Measurements from ENCODE around the gene NDUFA7.
A peak's percentile ranks its signal among the peaks of the same experiment; 100 is the strongest.
"Not testable (repeated sequence)": the region's sequence is repeated elsewhere in the genome, so short reads cannot be mapped to it uniquely, and the experiment has no call there.

The NDUFA7 gene

DNA sequence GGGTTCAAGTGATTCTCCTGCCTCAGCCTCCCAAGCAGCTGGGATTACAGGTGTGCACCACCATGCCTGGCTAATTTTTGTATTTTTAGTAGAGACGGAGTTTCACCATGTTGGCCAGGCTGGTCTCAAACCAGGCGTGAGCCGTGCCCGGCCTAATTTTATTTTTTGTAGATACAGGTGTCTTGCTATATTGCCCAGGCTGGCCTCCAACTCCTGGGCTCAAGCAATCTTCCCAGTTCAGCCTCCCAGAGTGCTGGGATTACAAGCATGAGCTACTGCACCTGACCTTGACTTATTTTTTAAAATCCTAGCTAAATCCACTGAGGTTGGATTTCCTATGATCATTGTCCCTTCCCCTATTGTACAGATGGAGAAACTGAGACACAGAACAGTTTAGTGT lies 20.3 kb upstream of the NDUFA7 start:
- DNase-seq, result not testable (repeated sequence)

DNA sequence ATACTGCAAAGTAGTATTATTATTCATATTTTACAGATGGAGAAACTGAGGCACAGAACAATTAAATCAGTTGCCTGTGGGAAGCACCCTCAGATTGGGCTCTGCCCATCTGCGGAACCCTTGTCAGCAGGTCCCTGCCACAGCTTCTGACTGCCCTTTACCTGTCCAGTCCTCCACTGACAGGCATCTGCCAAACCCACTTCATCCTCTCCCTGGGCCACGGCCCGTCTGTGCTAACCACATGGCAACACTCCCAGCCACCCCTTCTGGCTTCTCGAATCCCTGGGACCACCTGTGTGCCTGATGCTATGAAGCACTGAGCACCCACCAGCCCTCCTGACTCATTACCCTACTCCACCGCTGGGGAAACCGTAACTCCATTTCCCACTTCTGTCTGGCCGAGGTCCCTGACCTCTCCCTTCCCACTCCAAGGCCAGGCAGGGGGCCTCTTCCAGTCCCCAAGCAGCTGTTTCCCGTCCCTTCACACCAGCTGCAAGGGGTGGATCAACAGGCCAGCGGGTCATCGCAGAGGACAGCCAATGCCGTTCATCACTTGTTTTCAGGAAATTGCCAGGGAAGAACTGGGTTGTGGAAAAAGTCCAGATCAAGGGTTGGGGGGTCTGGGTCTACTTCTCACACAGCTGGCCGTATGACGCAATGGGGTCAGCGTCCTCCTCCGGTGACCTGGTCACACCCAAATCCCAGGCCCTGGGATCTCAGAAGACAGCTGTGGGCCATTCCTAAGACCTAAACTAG lies 19.3 kb upstream of the NDUFA7 start:
- no peak for DNase-seq

DNA sequence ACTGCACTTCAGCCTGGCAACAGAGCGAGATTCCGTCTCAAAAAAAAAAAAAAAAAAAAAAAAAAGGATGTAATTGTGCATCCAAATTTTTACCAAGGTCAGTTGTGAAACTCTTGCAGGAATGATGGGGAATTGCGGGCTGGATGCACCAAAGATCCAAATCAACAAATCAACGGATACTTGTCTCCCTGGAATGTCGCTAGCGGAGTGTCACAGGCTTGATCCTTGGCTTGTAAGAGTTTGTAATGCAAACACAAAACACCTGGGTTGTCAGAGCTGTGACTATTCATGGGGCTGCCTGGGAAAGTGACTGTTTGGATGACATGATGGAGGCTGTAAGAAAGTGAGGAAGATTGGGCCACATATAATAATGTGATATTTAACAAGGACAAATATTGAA lies 17.7 kb upstream of the NDUFA7 start:
- no peak for DNase-seq

DNA sequence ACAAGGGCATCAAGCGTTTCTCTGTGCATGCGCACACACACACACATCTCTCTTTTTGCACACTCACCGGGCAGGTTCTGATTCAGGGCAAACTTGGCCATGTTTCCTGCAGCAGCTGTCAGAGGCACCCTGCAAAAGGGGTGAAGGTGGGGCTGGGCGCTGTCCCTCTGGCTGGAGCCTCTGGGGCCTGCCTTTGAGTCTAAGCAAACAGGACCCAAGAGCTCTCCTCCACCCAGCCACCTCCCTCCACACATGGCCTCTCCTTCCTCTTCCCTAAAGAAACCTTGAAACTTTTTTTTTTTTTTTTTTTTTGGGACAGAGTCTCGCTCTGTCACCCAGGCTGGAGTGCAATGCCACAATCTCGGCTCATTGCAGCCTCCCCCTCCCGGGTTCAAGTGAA lies 16.6 kb upstream of the NDUFA7 start:
- DNase-seq, result no peak

DNA sequence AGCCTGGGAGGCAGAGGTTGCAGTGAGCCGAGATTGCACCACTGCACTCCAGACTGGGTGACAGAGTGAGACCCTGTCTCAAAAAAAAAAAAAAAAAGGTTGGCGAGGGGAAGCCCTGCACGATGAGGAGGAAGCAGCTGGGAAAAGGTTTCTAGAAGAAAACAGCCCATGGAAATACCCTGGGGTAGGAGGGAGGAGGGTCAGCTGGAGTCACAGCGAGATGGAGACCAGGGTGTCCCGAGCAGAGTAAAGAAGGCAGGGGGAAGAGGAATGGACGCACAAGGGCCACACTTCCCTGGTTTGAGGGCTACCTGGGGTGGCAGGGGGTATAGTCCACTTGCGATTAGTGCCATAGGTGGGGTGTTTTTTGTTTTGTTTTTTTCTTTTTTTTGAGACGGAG lies 15.5 kb upstream of the NDUFA7 start:
- DNase-seq, result no peak

DNA sequence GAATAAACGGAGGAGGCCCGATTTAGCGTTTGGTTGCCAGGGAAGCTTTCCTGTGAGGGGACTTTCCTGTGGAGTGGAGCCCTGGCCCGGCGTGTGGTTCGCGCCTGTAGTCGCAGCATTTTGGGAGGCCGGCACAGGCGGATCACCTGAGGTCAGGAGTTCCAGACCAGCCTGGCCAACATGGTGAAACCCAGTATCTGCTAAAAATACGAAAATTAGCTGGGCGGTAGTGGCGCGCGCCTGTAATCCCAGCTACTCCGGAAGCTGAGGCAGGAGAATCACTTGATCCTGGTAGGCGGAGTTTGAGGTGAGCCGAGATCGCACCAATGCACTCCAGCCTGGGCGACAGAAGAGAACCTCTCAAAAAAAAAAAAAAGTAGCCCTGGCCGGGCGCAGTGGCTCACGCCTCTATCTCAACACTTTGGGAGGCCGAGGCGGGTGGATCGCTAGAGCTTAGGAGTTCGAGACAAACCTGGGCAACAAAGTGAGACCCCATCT lies 14.9 kb upstream of the NDUFA7 start:
- DNase-seq, result no peak

DNA sequence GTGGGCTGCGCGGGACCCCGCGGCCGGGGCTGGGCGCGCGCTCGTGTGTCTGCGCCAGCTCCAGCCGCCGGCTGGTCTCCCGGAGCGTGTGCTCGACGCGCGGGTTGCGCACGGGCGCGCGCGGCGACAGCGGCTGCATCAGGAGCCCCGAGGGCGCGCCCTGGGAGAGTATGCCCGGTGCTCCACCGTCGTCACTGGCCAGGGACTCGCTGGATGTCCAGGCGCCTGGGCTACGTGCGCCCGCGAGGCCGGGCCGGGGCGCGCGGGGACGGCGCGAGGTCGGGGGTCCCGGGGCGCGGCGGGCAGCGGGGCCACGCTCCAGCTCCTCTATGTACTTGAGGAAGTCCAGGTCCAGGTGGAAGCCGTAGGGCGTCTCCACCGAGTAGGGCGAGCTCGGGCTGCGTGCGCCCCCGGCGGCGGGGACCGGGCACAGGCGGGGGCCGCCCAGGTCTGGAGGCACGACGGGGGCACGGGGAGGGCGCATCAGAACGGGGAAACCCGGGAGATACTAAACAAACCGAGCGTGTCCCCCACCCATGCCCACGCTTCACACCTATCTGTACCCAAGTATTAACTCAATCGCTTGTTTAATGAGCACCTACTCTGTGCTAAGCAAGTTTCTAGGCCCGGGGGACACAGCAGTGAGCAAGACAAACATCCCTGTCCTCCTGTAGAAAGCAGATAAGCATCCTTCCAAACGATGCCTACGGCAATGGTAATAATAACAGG lies 14.3 kb upstream of the NDUFA7 start:
- DNase-seq, result no peak

DNA sequence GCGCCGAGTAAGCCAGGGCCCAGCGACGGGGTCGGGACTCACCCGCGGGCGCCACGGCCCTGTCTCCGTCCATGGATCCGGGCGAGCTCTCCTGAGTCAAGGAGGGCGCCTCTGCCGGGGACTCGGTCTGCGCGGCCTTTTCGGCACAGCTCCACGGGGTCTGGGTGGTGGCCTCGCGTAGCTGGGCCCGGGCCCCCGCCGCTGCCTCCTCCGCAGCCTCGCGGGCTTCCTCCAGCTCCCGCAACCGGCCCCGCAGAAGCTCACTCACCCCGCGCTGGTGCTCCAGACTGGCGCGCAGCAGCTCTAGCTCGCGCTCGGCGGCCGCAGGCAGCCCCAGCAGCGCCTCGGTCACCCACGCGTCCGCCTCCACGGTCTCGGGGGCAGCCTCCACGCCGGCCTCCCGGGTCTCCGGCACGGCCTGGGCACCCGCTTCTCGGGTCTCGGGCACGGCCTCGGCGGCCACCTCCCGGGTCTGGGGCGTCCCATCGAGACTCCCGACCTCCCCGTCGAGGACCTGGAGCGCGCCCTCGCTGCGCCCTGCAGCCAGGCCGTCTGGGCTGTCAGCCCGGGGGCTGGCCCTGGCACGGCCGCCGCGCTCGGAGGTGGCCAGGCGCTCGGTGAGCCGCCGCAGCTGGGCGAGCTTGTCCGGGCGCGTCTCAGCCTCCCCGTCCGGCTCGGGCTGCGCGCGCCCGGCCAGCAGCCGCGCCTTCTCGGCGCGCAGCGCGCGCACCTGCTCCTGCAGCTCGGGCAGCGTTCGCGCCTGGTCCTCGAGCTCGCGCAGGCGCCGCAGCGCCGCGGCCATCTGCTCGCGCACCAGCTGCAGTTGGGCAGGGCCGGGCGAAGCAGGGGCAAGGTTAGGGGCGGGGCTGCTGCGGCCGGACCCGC lies 13.5 kb upstream of the NDUFA7 start:
- DNase-seq, result peak; percentile 75

DNA sequence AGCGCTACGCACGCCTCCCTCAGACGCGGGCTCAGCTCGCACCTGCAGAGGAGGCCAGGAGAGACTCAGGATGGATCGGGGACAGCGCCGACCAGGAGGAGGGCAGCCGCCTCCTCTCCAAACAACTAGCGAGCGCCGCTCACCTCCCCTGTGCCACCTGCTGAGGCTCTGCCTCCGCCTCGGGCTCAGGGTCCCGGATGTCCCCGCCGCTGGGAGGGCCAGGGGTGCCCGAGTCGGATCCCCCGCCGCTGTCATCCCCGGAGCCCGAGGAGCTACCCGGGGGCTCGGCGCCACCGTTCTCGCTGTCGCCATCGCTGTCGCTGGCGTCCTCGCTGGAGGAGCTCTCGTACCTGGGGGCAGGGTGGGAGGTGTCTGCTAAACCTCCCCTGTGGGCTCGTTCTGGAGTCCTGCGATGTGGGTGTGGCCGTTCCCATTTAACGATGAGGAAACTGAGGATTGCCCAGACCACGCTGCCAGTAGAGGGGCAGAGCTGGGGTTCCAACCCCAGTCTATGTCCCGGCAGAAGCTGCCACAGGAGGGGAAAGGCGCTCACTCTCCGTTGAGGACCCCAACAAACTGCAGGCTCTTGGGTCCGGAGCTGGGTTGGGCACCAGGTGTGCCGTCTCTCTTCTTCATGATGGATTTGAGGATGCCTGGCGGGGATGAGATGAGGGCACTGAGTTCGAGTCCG lies 12.7 kb upstream of the NDUFA7 start:
- no peak for DNase-seq

DNA sequence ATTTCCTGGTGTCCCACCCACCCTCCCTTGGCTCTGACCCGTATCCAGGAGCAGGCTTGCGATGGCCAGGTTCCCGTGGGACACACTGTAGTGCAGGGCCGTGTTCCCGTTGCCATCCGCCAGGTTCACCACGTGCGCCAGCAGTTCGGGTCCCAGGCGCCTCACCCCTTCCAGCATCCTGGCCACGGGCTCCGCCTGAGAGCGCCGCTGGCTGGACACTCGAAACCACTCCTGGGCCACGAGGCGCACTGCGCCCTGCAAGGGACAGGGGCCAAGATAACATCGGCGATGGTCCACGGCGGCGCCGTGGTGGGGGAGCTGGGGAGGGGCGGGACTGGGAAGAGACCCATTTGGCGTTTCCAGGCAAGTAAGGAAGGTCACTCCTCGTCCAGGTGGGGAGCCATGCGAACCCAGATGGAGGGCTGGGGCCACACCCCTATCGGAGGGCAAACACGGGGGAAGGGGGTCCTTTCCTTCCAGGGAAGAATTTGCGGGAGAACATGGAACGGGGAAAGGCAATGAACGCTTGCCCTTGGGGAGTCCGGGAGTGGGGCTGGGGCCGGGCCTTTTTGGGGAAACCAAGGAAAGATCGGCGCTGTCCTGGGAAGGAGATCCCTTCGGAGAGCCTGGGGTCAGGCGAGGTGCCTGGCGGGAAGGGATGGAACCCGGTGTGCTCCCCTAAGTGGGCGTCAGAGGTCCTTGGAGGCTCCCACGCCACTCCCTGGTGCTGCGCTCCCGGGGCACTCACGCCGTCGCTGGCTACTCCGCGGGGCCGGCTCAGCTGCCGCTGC lies 12.0 kb upstream of the NDUFA7 start:
- no peak for DNase-seq

DNA sequence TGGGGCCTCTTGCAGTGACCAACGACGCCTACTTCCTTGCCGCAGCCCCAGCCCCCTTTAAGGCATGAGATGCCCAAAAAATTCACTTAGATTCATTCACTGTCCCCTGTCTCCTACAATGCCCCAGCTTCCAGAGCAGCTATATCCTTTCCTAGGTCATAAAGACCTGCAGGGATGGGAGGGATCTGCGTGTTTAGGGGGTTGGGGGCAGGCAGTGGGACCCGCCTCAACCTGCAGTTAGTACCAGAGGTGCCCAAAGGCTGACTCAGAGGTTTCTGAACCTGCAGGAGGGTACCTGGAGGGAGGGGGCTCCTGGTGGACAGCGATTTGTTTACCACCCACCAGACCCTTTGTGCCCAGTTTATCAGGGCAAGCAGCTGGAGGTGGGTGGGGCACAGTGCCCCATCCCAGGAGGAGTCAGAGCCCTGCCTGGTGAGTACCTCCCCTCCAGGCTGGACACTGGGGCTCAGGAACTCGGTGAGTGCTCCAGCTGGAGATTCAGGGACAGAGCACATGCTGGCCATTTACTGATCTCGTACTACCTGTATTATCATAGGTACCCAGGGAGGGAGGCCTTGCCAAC lies 10.2 kb upstream of the NDUFA7 start:
- no peak for DNase-seq

DNA sequence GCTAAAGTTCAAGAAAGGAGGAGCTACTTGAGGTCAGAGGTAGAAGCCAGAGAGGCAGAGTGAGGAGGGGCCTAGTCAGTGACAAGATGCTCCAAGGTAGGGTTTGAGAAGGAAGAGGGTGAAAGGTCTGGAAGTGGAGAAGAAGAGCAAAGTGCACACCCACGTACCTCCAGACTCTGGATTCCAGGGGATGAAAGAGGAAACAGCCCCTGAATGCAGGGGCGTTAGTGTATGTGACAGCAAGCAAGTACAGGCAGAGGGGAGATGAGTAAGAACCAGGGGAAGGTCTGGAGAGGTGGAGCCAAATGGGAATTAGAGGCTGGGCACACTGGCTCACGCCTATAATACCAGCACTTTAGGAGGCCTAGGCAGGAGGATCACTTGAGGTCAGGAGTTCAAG lies 8.8 kb upstream of the NDUFA7 start:
- DNase-seq, result no peak

DNA sequence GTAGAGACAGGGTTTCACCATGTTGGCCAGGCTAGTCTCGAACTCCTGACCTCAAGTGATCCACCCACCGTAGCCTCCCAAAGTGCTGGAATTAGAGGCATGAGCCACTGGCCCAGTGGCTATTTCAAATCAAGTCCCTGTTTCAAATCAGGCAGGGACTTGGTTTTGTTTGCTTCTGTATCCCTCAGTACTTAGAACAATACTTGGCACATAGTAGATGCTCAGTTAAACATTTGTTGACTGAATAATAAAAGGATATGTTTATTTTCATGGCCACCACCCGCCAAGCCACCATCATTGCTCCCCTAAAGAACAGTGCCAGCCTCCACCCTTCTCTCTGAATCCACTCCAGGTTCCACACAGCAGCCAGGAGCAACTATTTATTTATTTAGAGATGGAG lies 4.3 kb upstream of the NDUFA7 start:
- no peak for DNase-seq

DNA sequence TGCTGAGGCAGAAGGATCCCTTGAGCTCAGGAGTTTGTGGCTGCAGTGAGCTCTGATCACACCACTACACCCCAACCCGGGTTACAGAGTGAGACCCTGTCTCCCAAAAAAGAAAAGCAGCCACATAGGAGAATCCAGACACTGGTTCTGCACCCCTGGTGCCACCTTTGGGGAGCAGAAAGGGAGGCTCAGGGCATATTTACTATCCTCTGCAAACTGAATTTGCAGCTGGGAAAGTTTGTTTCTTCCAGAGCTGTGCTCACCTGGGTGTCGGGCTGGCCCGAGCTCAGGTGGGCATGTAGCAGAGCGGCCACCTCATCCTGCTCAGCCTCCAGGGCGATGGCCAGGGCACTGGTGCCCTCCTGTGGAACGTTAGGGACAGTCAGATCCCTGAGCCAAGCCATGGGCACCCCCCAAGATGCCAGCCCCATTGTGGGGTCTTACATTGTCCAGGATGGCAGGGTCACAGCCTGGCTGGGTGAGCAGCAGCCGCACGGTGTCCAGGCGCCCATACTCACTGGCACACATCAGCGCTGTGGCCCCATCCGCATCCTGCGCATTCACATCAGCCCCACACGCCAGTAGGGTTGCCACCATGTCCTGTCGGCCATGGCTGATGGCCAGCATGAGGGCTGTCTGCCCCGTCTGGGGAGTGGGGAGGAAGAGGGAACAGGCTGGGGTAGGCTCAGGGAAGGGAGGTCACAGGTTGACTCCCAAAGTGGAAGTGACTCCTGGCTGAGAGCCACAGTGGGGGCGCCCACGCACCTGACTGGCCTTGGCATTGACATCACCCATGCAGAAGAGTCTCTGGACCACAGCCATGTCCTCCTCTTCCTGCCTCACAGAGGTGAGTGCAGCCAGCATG lies 3.2 kb upstream of the NDUFA7 start:
- no peak for DNase-seq

DNA sequence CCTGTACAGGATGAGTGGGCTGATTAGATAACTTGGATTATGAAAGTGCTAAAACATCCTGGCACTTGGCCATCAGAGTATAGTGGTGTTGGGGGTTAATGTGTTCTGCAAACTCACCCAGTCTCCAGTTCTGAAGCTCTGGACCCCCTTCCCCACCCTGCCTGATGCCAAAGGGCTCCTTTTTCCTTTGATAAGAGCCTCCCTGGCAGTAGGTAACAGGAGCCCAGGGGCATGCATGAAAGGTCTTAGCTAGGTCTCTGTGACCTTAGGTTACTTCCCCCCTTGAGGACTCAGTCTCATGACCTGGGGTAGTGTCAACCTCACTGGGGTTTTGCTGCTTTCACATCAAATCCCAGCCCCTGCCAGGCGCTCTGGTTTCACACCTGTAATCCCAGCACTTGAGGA lies 2.6 kb upstream of the NDUFA7 start:
- DNase-seq, result no peak

DNA sequence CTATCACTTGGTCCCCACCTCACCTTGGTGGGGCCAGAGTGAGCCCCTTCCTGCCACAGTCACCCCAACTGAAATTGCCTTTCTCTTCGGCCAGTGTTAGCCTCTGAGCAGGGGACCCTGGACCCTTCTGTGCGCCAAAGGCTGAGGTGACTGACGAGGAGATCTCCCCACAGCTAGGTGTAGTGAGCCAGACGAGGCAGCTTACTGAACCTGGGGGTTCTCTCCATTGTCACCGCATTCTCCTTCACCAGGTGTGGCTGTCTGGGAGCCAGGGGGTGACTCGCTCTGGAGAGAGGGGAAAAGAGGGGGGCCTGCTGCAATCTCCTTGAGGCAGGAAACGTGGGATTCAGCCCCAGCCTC lies 1.4 kb upstream of the NDUFA7 start:
- no peak for DNase-seq

DNA sequence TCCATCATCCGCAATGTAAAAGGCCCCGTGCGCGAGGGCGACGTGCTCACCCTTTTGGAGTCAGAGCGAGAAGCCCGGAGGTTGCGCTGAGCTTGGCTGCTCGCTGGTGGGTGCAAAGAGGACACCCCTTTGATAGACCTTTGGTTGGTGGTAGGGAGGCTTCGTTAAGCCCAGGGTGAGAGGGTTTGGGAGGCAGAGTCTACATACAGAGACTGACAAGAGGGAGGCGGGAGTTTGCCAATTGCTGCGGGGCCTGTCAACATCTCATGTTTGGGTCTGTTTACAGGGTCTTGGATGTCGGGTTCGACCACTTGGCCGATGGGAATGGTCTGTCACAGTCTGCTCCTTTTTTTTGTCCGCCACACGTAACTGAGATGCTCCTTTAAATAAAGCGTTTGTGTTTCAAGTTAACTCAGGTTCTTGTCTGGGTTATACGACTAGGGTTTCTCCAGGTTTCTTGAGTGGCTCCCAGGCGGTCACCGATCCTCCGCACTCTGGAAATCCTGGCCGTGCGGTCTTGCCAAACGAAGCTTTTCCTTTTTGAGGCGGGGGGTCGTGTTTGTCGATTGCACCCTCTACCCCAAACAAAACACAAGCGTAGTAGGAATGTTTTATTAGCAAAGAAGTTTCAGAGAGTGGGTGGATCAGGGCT lies 937 bp upstream of the NDUFA7 start:
- no peak for DNase-seq

DNA sequence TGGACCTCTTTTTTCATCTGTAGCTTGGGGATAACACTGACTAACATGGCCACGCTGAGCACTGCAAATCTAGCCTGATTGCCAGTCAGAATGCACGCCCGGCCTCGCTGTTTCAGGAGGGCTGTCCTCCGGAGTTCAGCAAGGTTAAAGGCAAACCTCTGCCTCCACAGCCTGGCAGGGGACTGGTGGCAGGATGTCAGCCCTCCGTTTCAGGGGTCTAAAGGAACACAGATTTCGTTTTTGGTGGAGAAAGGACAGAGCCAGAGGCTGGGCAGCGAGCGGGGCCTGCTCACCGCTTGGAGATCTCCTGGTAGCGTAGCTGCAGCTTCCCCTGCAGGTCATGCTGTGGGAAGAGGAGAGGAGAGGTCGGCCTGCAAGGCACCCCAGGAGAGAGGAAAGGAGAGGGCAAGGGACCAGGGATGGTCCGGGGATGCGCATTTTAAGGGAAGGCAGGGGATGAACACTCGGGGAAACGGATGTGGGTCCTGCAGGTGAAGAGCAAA lies 560 bp downstream of the NDUFA7 start:
- DNase-seq, result no peak

DNA sequence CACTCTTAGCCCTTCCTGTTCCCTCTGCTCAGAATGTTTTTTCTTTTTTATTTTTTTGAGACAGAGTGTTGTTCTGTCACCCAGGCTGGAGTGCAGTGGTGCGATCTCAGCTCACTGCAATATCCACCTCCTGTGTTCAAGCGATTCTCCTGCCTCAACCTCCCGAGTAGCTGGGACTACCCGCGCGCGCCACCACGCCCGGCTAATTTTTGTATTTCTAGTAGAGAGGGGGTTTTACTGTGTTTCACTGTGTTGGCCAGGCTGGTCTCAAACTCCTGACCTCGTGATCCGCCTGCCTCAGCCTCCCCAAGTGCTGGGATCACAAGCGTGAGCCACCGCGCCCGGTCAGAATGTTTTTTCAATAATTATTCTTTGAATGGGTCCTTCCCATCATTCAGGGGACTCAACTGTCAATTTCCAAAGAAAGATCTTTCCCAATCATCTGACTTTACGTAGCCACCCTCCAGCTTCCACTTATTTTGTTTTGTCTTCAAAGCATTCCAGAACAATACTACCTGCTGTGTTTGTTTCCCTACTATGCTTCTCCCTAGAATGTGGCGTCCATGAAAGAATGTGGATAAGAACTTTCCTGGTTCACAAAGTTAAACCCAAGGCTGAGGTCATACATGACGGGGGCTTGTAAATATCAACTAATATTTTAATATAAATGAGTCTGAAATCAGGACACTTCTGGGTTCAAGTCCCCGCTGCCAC lies 1.2 kb downstream of the NDUFA7 start:
- DNase-seq, result no peak

All from left hindlimb (tissue), 1 donor.